GM06990 (cell line): ENCODE data around the gene C19orf38.

Experiments
- DNase-seq: peaks from one replicate; pipeline ENCODE4 v3.0.0-alpha.2; 2011; ENCODE audit not compliant: insufficient read length; ENCODE audit errors: extremely low read depth
- H3K27me3 ChIP-seq: replicated peaks from 2 replicates; pipeline ENCODE4 v1.6.0; 2011; ENCODE audit warnings: low read length; ENCODE audit not compliant: control insufficient read depth, insufficient read depth
- H3K36me3 ChIP-seq: 2 replicates; pipeline ENCODE4 v1.5.1; 2011; ENCODE audit warnings: low read length; ENCODE audit not compliant: control insufficient read depth, insufficient read depth
- H3K4me3 ChIP-seq: replicated peaks from 2 replicates; pipeline ENCODE4 v1.5.1; 2011; ENCODE audit warnings: low read depth, mild to moderate bottlenecking, control low read depth, low read length
- TF ChIP-seq, protein P1 (sequence below): IDR thresholded peaks from 2 replicates; pipeline ENCODE4 v1.5.1; 2011; ENCODE audit warnings: low read length, control low read depth, mild to moderate bottlenecking, inconsistent platforms; ENCODE audit not compliant: insufficient read depth, poor library complexity, severe bottlenecking

The C19orf38 gene

DNA sequence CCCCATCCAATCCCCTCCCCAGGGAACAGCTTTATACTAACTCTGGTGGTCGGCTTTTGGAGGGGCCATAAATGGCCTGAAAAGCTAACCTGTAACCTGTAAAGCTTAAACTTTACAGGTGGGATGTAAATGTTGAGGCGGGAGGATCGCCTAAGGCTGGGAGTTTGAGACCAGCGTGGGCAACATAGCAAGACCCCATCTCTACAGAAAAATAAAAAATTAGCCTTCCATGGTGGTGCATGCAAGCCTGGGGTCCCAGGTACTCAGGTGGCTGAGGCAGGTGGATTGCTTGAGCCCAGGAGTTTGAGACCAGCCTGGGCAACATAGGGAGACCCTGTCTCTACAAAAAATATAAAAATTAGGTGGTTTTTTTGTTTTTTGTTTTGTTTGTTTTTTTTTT, 41.7 kb downstream of the C19orf38 start:
- no peaks in the 10 kb centered on the region for H3K27me3 ChIP-seq
- no peak overlapping the region for H3K4me3 ChIP-seq
- H3K36me3 ChIP-seq, result peaks cover 4% of the 10 kb centered on the region
- no peak for DNase-seq
- TF ChIP-seq, protein P1, sequence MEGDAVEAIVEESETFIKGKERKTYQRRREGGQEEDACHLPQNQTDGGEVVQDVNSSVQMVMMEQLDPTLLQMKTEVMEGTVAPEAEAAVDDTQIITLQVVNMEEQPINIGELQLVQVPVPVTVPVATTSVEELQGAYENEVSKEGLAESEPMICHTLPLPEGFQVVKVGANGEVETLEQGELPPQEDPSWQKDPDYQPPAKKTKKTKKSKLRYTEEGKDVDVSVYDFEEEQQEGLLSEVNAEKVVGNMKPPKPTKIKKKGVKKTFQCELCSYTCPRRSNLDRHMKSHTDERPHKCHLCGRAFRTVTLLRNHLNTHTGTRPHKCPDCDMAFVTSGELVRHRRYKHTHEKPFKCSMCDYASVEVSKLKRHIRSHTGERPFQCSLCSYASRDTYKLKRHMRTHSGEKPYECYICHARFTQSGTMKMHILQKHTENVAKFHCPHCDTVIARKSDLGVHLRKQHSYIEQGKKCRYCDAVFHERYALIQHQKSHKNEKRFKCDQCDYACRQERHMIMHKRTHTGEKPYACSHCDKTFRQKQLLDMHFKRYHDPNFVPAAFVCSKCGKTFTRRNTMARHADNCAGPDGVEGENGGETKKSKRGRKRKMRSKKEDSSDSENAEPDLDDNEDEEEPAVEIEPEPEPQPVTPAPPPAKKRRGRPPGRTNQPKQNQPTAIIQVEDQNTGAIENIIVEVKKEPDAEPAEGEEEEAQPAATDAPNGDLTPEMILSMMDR, result no peak

DNA sequence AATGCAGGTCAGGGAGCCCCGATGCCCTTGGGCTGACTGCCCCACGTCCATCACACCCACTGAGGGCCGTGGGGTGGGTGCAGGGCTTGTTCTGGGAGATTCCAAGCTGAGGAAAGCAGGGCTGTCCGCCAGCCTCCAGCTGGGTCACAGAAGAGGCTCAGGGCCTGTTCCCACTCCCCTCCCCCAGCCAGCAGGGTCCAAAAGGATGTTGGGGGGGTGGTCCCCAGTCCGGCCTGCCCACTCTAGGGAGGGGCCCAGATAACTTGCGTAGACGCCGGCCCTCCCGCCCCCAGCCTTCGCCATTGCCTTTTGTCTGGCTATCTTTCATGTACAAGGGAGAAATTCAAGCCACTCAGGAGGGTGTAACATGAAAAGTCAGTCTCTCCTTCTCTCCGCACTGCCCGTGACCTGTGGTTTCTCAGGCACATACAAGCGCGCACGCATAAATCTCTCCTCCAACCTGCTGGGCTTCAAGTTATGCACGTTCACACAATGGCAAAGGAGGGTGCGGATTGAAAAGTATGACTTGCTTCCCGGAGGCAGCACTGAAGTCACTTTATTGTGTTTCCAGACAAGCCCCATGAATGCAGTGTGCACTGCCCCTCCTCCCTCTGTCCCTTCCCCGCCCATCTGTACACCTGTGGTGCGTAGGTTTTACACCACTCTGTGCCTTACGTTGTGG, 43.3 kb downstream of the C19orf38 start:
- TF ChIP-seq, protein P1, result no peak
- no peak for DNase-seq
- Histone ChIP-seq H3K36me3 (peaks cover 5% of the 10 kb centered on the region), H3K4me3 (no peak overlapping the region), H3K27me3 (no peaks in the 10 kb centered on the region)

GRCh38 chr19:10892256-10892655, 44.0 kb downstream of the C19orf38 start:
- TF ChIP-seq, protein P1, result no peak
- no peak overlapping the region for H3K4me3 ChIP-seq
- H3K27me3 ChIP-seq, result no peaks in the 10 kb centered on the region
- DNase-seq, result no peak
- H3K36me3 ChIP-seq, result peaks cover 5% of the 10 kb centered on the region

DNA sequence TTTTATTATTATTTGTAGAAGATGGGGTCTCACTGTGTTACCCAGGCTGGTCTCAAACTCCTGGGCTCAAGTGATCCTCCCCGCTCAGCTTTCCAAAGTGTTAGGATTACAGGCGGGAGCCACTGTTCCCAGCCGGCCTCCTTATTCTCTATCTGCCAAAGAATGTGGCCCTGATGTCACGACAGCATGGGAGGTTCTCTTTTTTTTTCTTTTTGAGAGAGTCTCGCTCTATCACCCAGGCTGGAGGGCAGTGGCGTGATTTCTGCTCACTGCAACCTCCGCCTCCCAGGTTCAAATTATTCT, 46.6 kb downstream of the C19orf38 start:
- Histone ChIP-seq H3K4me3 (no peak overlapping the region), H3K36me3 (peaks cover 5% of the 10 kb centered on the region), H3K27me3 (no peaks in the 10 kb centered on the region)
- TF ChIP-seq, protein P1, result no peak
- DNase-seq, result no peak

DNA sequence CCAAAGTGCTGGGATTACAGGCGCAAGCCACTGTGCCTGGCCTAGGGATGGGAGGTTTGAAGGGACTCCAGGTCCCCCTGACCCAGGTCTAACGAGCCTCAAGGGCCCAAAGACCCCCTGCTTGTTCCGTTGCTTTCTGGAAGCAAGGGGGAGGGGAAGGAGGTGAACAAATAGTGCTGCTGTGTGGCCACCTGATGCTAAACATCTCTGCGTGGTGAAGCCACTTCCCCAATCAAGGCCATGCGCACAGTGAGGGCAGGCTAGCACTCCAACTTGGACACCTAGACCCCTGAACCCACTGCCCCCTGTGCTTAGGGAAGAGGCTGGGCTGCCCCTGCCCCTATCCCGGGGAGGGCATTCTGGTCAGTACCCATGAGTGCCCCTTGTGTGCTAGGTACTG, 47.1 kb downstream of the C19orf38 start:
- H3K36me3 ChIP-seq, result peaks cover 5% of the 10 kb centered on the region
- no peaks in the 10 kb centered on the region for H3K27me3 ChIP-seq
- TF ChIP-seq, protein P1, result no peak
- no peak for DNase-seq
- H3K4me3 ChIP-seq, result no peak overlapping the region

DNA sequence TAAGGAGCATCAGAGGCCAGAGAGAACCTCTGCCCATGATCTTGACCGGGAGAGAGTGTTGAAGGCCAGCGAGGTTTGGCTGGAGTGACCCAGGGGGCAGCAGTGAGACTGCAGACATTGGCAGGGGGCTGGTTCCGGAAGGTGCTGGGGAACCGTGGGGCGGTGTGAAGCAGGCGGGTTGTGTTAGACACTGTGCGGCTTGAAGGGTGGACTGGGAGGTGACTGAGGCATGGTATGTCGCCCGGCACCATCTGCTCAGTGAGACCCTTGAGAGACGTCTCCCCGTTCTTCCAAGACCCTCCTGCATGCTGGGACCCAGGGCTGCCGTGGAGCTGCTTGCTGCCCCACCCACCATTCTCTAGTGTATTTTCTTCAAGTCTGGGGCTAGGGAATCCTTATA, 47.7 kb downstream of the C19orf38 start:
- no peak overlapping the region for H3K4me3 ChIP-seq
- H3K27me3 ChIP-seq, result no peaks in the 10 kb centered on the region
- TF ChIP-seq, protein P1, result peak; percentile 15
- H3K36me3 ChIP-seq, result peaks cover 3% of the 10 kb centered on the region
- DNase-seq, result no peak
